HepG2 (cell line): Measurements from ENCODE around the gene SLC25A11. TPM values are rescaled to one million over a fixed set of nuclear protein-coding genes. Genes with fewer than 3 reads are reported as not detected.

Source experiments
- GLI4 ChIP-seq: sonication (generic); formaldehyde crosslinking; IDR thresholded peaks from 2 replicates; pipeline ENCODE4 v1.5.1; 2020; ENCODE audit warnings: missing genetic modification reagents, mild to moderate bottlenecking, moderate library complexity, borderline replicate concordance
- MTERF4 ChIP-seq: sonication (generic); formaldehyde crosslinking; IDR thresholded peaks from 2 replicates; pipeline ENCODE4 v1.8.0; 2023; ENCODE audit warnings: mild to moderate bottlenecking, missing genetic modification reagents
- NR1H2 ChIP-seq: sonication (generic); formaldehyde crosslinking; IDR thresholded peaks from 2 replicates; pipeline ENCODE4 v1.8.1; 2022; ENCODE audit warnings: low read depth, missing genetic modification reagents, borderline replicate concordance
- PHF8 ChIP-seq: sonication (generic); formaldehyde crosslinking; IDR thresholded peaks from 2 replicates; pipeline ENCODE4 v1.5.0; 2020; ENCODE audit warnings: missing genetic modification reagents
- POLR2AphosphoS2 ChIP-seq: IDR thresholded peaks from 2 replicates; pipeline ENCODE4 v1.6.1; 2011; ENCODE audit warnings: low read depth, low read length, improper control_type of control experiment
- RBM39 ChIP-seq: fragments of 200-400 bp; formaldehyde crosslinking; IDR thresholded peaks from one replicate; pipeline ENCODE4 v1.6.1; 2018; ENCODE audit warnings: antibody characterized with exemption, mild to moderate bottlenecking, low read depth, low read length; ENCODE audit not compliant: poor library complexity, severe bottlenecking
- TARDBP ChIP-seq: sonication (generic); formaldehyde crosslinking; IDR thresholded peaks from 2 replicates; pipeline ENCODE4 v1.8.0; 2022; ENCODE audit warnings: mild to moderate bottlenecking, missing genetic modification reagents
- U2AF2 ChIP-seq: fragments of 200-400 bp; formaldehyde crosslinking; IDR thresholded peaks from 2 replicates; pipeline ENCODE4 v1.6.1; 2017; ENCODE audit warnings: low read depth, mild to moderate bottlenecking, low read length
- ZBTB34 ChIP-seq: sonication (generic); formaldehyde crosslinking; IDR thresholded peaks from 2 replicates; pipeline ENCODE4 v1.8.0; 2022; ENCODE audit warnings: mild to moderate bottlenecking, missing genetic modification reagents
- ZBTB43 ChIP-seq: sonication (generic); formaldehyde crosslinking; conservative IDR thresholded peaks from 2 replicates; pipeline ENCODE4 v1.4.0; 2020; ENCODE audit warnings: missing genetic modification reagents
- ZNF253 ChIP-seq: sonication (generic); formaldehyde crosslinking; IDR thresholded peaks from 2 replicates; pipeline ENCODE4 v1.8.0; 2022; ENCODE audit warnings: mild to moderate bottlenecking, missing genetic modification reagents, borderline replicate concordance
- ZNF407 ChIP-seq: sonication (generic); formaldehyde crosslinking; IDR thresholded peaks from one replicate; pipeline ENCODE4 v1.5.1; 2020; ENCODE audit warnings: mild to moderate bottlenecking, missing genetic modification reagents; ENCODE audit errors: not compliant biosample characterization
- ZNF501 ChIP-seq: sonication (generic); formaldehyde crosslinking; IDR thresholded peaks from 2 replicates; pipeline ENCODE4 v1.5.1; 2020; ENCODE audit warnings: mild to moderate bottlenecking, moderate library complexity, missing genetic modification reagents
- ZNF75D ChIP-seq: sonication (generic); formaldehyde crosslinking; IDR thresholded peaks from 2 replicates; pipeline ENCODE4 v1.8.1; 2023; ENCODE audit warnings: missing genetic modification reagents, mild to moderate bottlenecking, borderline replicate concordance
- ZNF780A ChIP-seq: sonication (generic); formaldehyde crosslinking; IDR thresholded peaks from 2 replicates; pipeline ENCODE4 v1.8.0; 2022; ENCODE audit warnings: mild to moderate bottlenecking, missing genetic modification reagents, moderate library complexity
- polyA plus RNA-seq, 8 experiments: library from polyadenylated mRNA; depleted of rRNA in 3 of 8; stranded (reverse) in 7 of 8; unstranded in 1 of 8; fragments of >200 nt; fragmentation: Illumina TruSeq in 4 of 8; extraction: Trizol in 4 of 8; gene quantifications; 2 replicates each; pipeline versions ENCODE4 v1.2.1 to v1.2.3, GENCODE V29; 2011 to 2016; ENCODE audit warnings: low read depth in 4 of 8, missing spikeins in 1 of 8, mixed read lengths in 1 of 8; ENCODE audit not compliant: insufficient read depth in 1 of 8
- total RNA-seq, 5 experiments: library from RNA; depleted of rRNA; stranded (reverse); fragments of >200 nt; fragmentation: Illumina TruSeq; extraction: Trizol; gene quantifications; 2 replicates each; pipeline ENCODE4 v1.2.3, GENCODE V29; 2016; ENCODE audit warnings: low read depth in 1 of 5

Gene SLC25A11
- total and polyA plus RNA-seq, 2 of the 13 experiments (the other 11 are each of a cell fraction or from before 2014, with no cell fraction given), result 35.4 to 47.2 TPM

- TF ChIP-seq ZBTB34 (CRISPR knock-in tag) (no peak), POLR2AphosphoS2 (no peak), GLI4 (CRISPR knock-in tag) (no peak), ZNF501 (CRISPR knock-in tag) (0 out of 2 replicates have a peak, but pooled peaks have one; percentile 39), RBM39 (no peak), MTERF4 (CRISPR knock-in tag) (0 out of 2 replicates have a peak, but pooled peaks have one; percentile 48), NR1H2 (0 out of 2 replicates have a peak, but pooled peaks have one; percentile 28), ZNF407 (CRISPR knock-in tag) (peak; percentile 60), ZNF780A (CRISPR knock-in tag) (no peak), U2AF2 (no peak), ZNF253 (CRISPR knock-in tag) (no peak), ZNF75D (CRISPR knock-in tag) (no peak), ZBTB43 (CRISPR knock-in tag) (no peak), TARDBP (CRISPR knock-in tag) (no peak), PHF8 (CRISPR knock-in tag) (0 out of 2 replicates have a peak, but pooled peaks have one; percentile 13)
Measured at GRCh38 chr17:4940555-4941318, 891 bp upstream of the SLC25A11 start (continued).
